Right renal cortex interstitium (tissue), 3 donors: ENCODE data around the gene CA10. TPM values are rescaled to one million over a fixed set of nuclear protein-coding genes. Genes with fewer than 3 reads are reported as not detected.
A peak's percentile ranks its signal among the peaks of the same experiment; 100 is the strongest.

Experiments used
- DNase-seq, 3 donors: peaks; one replicate each; pipeline ENCODE4 v3.0.0-alpha.2; 2013; ENCODE audit warnings: low read depth in 3 of 3, low spot score in 2 of 3
- polyA plus RNA-seq, 3 donors: library from polyadenylated mRNA; unstranded; fragments of 120-200 nt; gene quantifications; one replicate each; pipeline ENCODE4 v1.2.1, GENCODE V29; 2013; ENCODE audit not compliant: insufficient read length in 3 of 3

CA10 gene
- polyA plus RNA-seq, 3 donors: 15.2 to 23.4 (median 17.3) TPM

DNA sequence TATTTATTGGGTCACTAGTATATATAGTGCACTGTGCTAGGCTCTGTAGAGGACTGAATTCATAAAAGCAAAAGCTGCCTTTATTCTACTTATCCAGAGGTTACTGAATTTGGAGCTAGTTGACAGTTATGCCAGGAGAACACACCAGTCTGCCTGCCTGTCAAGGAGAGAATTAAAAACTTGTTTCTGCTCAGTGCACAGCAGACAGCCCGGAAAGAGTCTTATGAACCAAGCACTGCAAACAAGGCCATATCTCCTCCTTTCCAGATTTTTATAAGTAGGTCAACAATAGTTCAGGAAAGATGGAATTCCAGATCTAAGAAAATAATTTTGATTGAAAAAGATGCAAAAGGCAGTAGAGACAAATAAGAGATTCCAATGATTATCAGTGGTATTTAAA is 267.8 kb downstream of the CA10 start:
- DNase-seq: no peak

DNA sequence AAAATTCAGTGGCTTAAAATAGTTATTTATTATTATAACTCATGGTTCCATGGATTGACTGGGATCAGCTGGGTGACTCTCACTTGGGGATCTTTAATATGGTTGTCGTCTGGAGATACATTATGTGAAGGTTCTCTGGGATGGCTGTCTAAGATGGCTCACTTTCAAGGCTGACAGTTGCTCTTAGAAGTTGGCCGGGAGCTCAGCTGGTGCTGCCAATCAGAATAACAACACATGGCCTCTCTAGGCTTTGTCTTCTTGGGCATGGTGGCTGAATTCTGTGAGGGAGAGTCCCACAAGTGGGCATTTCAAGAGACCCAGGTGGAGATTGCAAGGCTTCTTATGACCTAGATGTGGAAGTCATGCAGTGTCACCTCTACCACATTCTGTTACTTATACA is 269.7 kb downstream of the CA10 start:
- DNase-seq: no peak

DNA sequence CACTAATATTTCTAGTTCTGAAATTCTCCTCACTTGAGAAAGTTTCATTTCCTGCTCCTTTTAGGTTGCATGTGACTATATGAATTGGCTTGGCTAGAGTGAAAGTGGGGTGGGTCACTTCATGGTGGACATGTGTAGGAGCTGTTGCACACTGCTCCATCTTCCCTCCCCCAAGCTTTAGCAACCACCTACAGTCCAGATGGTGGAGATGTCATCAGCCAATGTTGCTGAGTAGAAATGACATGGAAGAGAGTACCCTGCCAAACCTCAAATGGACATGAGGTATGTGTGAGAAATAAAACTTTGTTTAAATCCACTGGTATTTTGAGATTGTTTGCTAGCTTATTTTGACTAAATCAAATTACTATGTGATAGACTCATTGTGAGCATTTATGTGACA is 281.5 kb downstream of the CA10 start:
- no peak for DNase-seq

DNA sequence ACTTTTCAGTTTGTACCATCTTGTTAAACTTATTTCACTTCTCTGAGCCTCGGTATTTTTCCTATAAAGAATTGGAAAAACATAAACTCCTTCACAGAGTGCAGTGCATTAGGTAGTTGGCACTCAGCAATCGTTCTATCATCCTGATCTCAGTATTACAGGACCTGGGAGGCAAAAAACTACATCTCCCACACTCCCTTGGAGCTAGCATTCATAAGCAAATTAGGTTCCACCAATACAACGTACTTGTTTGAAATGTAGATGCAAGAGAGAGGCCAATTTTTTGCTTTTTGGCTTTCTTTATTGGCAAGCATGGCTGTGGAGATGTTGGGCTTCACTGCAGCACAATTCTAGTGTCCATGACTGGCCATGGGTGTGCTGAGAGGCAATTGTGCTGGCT is 285.2 kb downstream of the CA10 start:
- no peak for DNase-seq

DNA sequence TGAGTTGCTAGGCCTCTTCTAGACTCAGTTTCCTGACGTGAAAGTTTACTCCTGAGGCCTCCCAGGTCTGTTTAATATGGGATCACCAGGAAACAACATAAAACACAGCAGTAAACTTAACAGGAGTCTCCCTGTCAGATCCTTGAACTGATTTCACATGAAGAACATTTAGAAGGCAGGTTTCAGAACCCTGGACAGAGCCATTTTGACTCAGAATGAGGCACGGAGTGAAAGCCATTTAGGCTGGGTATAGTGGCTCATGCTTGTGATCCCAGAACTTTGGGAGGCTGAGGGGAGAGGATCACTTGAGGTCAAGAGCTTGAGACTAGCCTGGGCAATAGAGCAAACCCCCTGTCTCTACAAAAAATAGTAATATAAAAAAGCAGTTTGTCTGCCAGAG is 289.1 kb downstream of the CA10 start:
- DNase-seq: peak; percentile 6 to 45 (median 17)

DNA sequence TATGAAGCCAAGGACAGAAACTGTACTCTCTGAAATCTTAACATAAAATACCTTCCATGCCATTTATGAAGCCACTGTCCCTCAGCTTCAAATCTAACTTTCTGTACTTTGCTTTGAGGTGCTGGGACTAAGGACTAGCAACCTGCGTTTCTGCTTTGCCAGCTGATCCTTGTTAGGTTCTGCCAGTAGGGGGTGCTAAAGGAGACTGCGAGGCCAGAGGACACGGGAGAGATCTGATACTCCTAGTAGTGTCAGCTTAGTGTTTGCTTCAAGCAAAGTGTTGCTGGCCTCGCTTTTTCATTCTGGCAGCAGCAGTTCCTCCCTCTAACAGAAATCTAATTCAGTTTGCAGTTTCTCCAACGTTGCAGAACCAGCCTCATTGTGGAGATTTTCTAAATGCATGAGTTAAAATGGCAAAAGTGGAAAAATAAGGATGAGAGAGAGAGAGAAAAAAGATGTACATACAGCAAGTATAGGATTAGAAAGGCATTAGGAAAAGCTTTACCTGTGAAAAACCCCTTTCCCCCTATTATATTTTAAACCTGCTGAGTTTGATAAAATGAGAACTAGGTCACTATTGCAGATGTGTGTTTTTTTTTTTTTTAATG is 297.5 kb downstream of the CA10 start:
- peak; percentile 2 to 34 (median 30) for DNase-seq

DNA sequence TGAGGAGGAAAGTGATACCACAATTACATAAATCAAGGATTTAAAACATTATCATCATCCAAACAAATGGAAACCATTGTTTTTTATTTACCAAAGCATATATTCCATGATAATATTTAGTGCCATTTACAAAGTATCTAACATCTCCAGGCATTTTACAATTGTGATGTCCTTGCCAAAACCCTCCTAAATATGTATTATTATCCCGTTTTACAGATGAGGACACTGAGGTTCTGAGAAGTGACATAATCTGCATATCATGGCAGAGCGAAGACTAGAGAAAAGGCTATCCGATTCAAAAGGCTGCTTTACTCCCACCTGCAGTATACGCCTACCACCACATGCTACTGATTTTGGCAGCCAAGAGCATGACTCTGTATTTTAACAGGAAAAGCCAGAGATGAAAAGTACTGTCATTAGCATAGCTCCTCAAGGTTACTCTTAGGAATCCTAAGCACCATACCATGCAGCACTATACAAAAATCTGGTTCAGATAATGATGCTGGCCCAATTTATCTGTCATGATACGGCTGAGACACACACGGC is 301.4 kb downstream of the CA10 start:
- DNase-seq: no peak

DNA sequence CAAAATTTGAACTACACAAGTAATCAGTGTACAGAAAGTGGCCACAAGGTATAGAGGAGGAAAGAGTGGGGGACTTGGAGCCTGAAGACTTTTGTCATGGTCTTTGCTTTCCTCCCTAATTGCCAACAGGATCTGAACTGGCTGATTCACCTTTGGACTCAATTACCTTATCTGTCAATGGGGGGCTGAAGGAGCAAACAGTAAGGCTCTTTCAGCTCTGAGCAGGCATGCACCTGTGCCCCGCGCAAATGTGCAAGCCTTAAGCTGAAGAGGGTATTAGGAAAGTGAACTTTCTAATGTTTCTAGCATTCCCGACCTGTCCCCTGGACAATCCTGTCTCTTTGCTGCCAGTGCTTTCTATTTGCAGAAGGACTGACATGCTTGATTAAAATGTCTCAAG is 302.7 kb downstream of the CA10 start:
- no peak for DNase-seq

DNA sequence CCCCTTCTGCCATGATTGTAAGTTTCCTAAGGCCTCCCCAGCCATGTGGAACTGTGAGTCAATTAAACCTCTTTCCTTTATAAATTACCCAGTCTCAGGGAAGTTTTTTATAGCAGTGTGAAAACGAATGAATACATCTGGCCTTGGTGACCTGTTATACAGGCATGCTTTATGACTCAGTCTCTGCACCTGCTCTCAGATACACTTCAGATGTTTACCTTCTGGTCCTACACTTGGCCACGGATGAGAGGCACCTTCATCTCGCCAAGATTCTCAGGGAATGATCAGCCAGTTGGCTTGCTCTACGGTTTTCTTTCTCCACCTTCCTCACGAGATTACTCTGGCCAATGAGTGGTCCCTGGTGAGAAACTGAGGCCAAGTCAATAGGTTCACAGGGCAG is 304.7 kb downstream of the CA10 start:
- DNase-seq: no peak

DNA sequence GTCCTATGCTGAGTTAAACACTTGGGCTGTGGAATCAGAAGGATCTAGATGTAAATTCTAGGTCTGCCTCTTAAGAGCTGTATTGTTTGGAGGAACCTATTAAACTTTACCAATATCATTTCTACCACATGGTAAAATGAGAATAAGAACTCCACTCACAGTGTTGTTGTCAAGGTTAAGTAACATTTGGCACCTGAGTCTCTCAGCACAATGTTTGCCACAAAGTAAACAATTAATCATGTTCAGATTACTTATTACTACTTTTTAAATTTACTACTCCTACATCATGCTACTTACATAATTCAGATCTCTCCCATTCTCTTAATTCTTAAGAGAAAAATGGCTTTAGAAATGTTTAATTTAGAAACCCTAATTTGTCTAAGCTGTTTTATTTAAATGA is 305.9 kb downstream of the CA10 start:
- no peak for DNase-seq

DNA sequence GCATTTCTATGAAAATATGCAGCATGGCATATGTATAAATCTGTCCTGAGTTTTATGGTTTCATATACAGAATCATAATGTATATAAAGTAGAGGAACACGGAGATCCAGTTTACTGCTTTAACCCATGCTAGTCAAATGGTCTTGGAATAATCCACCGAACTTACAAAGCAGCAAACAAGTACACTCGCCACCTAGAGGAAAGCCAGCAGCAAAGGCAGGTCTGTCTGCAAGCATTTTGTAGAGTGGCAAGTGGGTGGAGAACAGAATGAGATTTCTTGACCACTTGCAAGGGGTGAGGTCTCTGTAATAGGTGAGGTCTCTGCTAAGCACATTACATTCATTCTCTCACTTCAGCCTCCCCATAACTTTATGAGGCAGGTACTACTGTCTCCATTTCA is 308.3 kb downstream of the CA10 start:
- DNase-seq: no peak

DNA sequence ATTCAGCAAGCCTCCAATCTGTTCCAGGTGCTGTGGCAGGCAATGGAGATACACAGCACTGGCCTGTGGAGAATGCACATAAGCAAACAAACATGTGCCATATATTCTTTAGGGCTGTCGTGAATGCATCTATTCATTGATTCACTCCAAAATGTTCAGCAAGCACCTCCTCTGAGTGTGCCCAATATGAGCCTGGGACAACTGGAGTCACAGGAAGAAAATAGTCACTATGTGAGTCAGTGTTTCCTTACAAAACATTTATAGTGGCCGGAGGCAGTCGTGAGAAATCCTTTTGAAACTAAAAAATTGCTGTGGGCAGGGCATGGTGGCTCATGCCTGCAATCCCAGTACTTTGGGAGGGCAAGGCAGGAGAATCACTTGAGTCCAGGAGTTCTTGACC is 310.1 kb downstream of the CA10 start:
- DNase-seq: no peak

DNA sequence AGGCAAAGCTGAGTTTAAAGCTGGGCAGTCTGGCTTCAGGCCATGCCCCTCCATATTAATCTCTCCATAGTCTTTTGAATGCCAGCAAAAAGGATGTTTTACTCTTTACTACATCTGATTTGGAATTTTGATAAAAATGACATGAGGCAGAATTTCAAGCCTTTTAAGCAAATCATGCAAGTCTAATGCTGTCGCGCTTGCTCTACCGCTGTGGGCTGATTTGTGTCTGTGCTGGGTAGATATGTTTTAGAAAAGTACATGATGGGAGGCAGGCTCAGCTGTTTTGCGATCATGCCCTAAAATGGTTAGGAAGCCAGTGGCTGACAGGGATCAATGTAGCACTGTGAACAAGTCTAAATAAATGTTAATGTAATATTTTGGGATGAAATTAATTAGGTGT is 311.9 kb downstream of the CA10 start:
- DNase-seq: no peak

DNA sequence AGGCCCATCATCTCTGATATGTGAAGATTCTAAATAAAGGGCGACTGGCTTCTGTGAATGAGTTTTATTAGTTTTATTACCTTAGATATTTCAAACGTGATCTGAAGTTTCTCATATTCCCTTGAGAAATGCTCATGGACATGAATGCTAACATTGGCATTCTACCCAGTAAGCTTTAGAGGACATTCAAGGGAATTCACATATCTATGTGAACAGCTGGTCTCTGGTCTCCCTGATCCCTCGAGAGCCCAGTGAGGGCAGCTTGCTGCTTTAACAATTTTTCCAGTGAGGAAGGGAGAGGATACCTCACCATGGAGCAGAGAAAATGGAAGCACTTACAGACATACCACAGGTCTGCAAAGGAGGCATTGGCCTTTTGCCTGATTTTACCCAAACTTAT is 312.7 kb downstream of the CA10 start:
- DNase-seq: no peak

DNA sequence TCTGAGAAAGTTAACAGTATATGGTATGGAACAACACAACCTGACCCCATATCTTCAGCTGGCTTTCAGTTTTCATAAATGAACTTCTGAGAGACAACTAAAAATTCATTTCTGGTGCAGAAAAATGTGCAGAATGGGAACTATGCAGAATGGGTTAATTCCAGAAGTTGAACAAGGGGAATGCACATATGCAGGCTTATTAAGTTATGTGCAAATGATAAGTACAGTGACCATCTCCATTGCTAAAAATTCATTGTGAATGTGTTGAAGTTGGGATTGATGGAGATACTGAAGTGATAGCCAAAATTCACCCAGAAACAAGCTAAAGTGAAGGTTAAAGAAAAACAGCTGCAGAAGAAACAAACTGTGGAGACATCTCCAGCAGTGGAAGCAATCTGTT is 315.8 kb downstream of the CA10 start:
- DNase-seq: no peak

DNA sequence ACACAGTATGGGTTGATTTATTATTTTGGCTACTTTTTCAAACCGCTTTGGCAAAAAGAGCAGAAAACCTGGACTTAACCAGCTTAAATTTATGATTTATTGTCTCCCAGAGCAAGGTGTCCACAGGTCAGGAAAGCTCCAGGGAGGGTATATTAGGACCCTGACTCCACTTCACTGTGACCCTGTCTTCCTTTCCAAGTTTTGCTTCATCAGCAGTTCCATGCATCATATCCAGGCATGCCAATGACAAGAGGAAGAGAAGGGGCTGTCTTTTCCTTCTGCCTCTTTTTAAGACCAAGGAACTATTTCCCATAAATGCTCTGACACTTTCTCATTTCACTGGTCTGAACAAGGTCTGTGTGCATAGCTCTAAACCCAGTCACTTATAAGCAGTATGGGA is 316.8 kb downstream of the CA10 start:
- DNase-seq: no peak

DNA sequence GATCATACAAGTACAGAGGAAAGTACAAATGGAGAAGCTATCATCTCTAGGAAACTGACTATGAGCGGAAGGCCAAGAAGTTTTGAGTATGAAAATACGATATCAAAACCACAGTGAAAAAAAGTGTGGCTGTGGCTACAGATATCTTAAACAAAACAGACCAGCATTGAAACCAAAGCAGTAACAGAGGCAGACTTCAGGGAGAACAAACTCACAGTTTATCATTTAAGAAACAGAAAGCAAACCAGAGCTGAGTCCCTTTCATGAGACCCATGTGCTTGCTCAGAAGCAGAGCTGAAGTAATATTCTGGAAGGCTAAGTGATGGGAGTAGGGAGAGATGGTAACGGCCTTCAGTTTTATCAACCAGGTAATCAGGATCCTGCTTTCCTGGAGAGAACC is 317.8 kb downstream of the CA10 start:
- no peak for DNase-seq

DNA sequence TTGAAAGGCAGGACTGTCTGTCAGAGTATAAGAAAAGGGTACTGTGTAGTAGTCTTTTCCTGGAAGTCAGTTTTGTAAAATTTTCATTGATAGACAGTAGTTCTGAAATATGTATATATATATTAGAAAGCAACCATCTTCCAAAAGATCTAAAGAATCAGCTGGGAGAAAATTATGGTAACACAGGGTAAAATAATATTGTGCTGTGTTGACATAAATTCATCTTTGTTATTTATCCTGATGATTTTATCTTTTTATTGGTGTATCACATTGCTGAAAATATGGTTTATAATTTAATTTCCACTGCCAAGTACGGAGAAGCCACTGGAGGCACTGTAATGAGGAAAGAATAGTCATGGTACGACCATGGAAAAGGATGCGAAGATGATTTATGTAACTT is 324.9 kb downstream of the CA10 start:
- DNase-seq: no peak

DNA sequence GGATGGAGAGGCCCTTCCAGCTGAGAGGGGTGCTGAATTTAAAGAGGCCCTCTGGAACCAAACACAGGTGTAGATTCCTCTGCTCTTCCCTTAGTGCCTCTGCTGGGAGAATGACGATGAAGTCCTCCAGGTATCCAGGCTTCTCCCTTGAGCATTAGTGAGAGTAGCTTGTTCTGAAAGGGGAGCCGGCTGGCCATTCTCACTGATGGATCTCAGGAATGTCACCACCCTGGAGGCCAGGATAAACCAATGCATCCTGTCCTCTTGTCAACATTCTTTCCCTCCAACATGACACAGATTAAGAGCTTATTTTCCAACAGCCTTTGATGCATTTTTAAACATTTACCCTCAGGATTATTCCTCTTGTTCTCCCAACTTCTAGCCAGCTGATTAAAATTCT is 325.5 kb downstream of the CA10 start:
- DNase-seq: no peak

DNA sequence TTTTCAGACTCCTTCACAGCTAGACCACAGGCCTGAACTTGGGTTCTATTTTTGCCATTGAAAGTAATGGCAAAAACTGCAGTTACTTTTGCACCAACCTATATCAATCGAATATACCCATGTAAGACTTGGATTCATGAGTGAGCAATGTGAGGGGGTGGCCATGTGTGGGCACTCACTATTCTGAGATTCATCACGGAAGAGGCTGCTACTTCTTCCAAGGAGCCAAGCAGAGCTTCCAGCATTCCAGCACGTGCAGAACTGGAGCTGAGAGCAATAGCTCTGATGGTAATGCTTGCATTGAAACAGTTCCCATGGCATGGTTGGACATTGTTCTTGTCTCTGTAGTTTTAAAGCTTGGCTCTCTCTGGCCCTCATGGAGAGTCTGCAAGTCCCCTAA is 327.6 kb downstream of the CA10 start:
- DNase-seq: no peak

DNA sequence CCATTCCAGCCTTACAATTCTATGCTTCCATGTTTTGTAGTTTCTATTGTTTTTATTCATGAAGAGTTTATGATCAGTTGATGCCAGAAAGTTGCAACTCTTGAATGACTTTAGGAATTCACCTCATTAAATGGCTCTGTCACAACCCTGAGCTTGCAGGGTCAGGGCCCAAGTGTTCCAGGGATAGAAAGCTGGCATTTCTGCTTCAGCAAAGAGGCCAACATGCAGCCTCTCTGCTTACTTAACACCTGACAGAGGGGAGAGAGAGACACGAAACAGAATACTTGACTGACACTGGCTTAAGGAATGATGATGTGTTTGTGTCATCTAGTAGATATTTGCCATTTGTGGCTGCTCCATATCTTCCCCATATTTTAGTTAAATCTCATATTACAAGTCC is 328.1 kb downstream of the CA10 start:
- DNase-seq: no peak

DNA sequence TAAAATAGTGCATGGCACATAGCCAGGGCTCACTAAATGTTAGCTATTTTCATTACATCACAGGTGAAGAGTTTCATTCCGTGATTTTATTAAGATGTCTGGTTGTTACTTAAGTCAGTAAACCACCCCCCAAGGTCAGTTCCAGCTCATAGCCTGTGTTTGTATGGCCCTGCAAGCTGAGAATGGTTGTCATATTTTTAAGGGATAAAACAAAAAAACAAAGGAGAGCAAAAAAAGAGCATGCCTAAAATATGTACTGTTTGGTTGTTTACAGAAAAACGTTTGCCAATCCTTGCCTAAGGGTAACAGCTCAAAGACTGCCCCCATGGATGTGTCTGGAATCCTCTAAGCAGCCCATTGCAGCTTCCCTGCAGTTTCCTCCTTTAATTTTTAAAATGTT is 329.6 kb downstream of the CA10 start:
- no peak for DNase-seq

DNA sequence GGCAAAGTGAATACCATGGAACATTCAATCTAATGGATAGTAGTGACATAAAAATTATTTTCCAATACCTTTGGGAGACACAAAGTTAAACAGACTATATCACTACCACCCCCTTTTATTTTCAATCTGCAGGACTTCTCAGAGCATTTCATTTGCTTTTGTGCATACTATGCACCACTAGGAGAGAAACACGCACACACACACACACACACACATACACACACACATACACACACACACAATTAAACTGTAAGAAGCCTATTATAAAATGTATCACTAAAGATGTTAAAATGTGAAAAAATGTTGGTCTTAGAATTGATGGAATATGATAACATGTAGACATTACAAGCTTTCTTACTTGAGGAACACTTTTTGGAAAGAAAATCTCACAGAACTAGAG is 331.4 kb downstream of the CA10 start:
- DNase-seq: no peak
